ENCODE measurements around the gene SYNE2. TPM values are rescaled to one million over a fixed set of nuclear protein-coding genes. Genes with fewer than 3 reads are reported as not detected.

The SYNE2 gene
- total RNA-seq, 1 donor: 25.8 TPM

DNA sequence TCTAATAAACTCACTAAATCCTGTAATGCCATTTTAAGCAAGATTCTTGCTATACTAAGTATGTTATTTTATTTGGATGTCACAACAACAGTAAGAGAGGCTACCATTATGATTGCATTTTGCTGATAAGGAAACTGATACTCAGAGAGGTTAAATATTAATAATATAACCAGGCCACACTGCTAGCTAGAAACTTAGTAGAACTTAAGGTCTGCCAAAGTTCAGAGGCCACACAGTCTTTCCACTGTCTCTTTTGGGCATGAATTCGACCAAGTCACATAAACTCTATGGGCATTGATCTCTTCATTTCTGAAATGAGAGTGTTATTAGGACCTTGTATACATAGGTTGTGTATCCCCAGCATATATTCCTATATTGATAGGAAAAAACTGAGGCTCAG lies 147.9 kb downstream of the SYNE2 start:
- no peak for DNase-seq (ENCODE audit: low read depth)
- no peak overlapping the region for H3K4me3 ChIP-seq (ENCODE audit: low read depth, low read length)
- TF ChIP-seq, protein P1, sequence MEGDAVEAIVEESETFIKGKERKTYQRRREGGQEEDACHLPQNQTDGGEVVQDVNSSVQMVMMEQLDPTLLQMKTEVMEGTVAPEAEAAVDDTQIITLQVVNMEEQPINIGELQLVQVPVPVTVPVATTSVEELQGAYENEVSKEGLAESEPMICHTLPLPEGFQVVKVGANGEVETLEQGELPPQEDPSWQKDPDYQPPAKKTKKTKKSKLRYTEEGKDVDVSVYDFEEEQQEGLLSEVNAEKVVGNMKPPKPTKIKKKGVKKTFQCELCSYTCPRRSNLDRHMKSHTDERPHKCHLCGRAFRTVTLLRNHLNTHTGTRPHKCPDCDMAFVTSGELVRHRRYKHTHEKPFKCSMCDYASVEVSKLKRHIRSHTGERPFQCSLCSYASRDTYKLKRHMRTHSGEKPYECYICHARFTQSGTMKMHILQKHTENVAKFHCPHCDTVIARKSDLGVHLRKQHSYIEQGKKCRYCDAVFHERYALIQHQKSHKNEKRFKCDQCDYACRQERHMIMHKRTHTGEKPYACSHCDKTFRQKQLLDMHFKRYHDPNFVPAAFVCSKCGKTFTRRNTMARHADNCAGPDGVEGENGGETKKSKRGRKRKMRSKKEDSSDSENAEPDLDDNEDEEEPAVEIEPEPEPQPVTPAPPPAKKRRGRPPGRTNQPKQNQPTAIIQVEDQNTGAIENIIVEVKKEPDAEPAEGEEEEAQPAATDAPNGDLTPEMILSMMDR (IDR thresholded peaks at IDR 0.05; ENCODE audit: insufficient read depth, low read length): no peak

DNA sequence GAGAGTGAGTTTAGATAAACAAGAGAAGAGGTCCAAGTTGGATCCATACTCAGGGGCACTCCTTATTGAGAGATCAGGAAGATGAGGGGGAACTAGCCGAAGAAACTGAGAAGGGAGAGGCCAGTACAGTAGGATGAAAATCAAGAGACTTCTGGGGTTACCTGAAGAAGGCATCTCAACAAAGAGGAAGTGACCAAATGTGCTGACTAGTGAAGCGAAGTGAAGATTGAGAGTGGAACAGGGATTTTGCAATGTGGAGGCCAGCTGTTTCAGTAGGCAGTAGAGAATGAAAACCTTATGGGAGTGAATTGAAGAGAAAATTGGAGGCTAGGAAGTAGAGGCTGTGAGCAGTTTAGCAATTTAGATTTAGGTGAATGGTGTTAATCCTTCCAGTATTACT lies 153.0 kb downstream of the SYNE2 start:
- H3K4me3 ChIP-seq (ENCODE audit: low read depth, low read length): no peak overlapping the region
- no peak for DNase-seq (ENCODE audit: low read depth)
- TF ChIP-seq, protein P1 (IDR thresholded peaks at IDR 0.05; ENCODE audit: insufficient read depth, low read length): no peak

DNA sequence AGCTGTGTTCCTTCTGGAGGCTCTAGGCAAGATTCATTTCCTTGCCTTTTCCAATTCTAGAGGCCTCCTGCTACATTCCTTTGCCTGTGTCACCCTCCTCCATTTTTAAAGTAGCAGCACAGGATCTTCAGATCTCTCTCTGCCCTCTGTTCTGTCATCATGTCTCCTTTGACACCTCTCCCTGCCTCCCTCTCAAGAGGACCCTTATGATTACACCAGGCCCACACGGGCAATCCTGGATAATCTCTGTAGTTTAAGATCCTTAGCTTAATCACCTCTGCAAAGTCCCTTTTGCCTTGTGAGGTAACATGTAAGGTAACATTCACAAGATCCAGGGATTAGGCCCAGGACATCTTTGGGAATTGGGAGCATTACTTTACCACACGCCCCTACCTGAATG lies 155.2 kb downstream of the SYNE2 start:
- TF ChIP-seq, protein P1 (IDR thresholded peaks at IDR 0.05; ENCODE audit: insufficient read depth, low read length): no peak
- H3K4me3 ChIP-seq (ENCODE audit: low read depth, low read length): no peak overlapping the region

DNA sequence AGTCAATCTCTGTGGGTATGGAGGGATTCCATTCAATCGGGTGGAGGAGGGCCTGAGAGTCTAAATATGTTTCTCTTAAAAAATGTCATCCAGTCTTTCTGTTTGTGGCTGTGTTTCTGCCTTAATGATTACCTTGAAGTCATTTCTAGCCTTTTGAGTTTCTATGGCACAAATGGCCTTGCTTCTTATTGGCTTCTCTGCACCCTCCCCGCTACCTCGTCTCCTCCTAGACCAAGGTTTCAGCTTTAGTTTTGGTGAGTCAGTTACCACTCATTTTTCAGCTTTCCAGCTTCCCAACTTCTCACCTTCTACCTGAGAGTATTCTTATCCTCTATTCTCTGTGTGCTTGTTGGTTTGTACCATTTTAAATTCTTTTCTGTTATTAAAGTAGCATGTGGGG lies 159.2 kb downstream of the SYNE2 start:
- TF ChIP-seq, protein P1 (IDR thresholded peaks at IDR 0.05; ENCODE audit: insufficient read depth, low read length): no peak
- DNase-seq (ENCODE audit: low read depth): no peak
- H3K4me3 ChIP-seq (ENCODE audit: low read depth, low read length): no peak overlapping the region

More for the DNA sequence above, 155.2 kb downstream of the SYNE2 start:
- DNase-seq (ENCODE audit: low read depth): no peak

DNA sequence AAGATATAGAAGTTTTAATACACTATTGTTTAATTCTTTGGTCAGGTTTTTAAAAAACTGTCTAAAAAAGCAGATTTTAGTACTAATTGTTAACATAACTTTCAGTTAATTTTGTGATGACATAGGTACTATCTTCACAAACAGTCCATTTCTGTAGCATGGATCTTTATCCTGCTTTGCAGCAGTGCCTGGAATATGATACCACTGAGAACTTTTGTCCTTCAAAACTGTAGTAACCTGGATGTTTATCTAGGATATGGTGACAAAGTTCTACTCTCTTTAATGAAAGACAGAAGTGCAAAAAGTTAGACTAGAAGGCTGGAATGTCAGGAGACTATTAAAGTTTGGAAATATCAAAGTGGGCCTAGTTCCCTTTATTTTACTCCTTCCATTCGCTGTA lies 159.9 kb downstream of the SYNE2 start:
- H3K4me3 ChIP-seq (ENCODE audit: low read depth, low read length): no peak overlapping the region
- DNase-seq (ENCODE audit: low read depth): no peak
- TF ChIP-seq, protein P1 (IDR thresholded peaks at IDR 0.05; ENCODE audit: insufficient read depth, low read length): no peak

DNA sequence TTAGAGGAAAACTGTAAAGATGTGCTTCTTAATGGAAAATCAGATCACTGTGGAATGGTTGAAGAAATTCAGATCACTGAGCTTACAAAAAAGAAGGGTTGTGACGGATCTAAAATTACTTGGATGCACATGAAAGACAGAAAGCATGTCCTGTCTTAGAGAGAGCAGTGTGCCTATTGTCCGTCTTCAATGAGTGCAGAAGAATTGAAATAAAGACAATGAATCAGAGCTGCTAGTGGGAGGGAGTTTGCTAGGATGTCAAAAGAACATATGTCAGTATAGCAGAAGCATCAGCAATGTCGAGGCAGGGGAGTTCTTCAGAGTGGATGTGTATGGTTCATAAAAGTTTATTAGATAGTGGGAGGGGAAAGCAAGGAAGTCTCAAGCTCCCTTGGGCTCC lies 172.7 kb downstream of the SYNE2 start:
- no peak overlapping the region for H3K4me3 ChIP-seq (ENCODE audit: low read depth, low read length)
- TF ChIP-seq, protein P1 (IDR thresholded peaks at IDR 0.05; ENCODE audit: insufficient read depth, low read length): no peak
- DNase-seq (ENCODE audit: low read depth): no peak

DNA sequence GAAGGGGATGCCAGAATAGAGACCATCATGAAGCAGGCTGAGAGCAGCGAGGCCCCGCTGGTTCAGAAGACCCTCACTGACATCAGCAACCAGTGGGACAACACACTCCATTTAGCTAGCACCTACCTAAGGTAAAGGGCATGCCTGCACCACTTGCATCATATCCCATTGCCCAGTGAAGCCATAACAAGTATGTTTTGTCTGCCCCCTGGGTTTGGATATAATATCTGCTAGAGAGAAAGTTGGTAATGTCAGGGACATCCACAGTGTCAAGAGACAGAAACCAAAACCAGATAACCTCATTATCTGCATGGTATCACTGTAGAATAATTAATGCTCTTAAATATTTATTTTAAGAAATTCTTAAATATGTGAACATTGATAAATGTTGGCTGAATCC lies 173.8 kb downstream of the SYNE2 start:
- TF ChIP-seq, protein P1 (IDR thresholded peaks at IDR 0.05; ENCODE audit: insufficient read depth, low read length): no peak
- DNase-seq (ENCODE audit: low read depth): no peak

More for the DNA sequence above, 173.8 kb downstream of the SYNE2 start:
- H3K4me3 ChIP-seq (ENCODE audit: low read depth, low read length): no peak overlapping the region
